A549 (cell line): ENCODE measurements around the gene DNAJB14. TPM values are rescaled to one million over a fixed set of nuclear protein-coding genes. Genes with fewer than 3 reads are reported as not detected.

Experiments
- ATAC-seq, 2 experiments: fragments of 200-7000 bp in 1 of 2; fragments of >200 bp in 1 of 2; cut with Nextera tagmentation in 1 of 2; cut with Tn5 transposase in 1 of 2; 3 replicates each; pipeline versions ENCODE4 v1.8.0 to v1.9.1; 2018 to 2020; ENCODE audit warnings: mild to moderate bottlenecking in 1 of 2, moderate library complexity in 1 of 2
- CTCF ChIA-PET: fragments of 300-600 bp; sonication (Branson Sonifier 250); formaldehyde crosslinking; extraction: SDS; loops from one replicate; lab custom pipeline; 2021; ENCODE audit warnings: antibody characterized with exemption, inconsistent platforms; lab: Yijun Ruan, JAX
- POLR2A ChIA-PET: fragments of 350-600 bp; formaldehyde crosslinking; extraction: SDS; loops from one replicate; lab custom pipeline; 2021; ENCODE audit warnings: antibody characterized with exemption, inconsistent platforms; lab: Yijun Ruan, JAX
- DNase-seq, 2 experiments: peaks; one replicate each; pipeline versions ENCODE4 v3.0.0 to v3.0.0-alpha.2; 2011 to 2016; ENCODE audit warnings: low read depth in 1 of 2, low spot score in 1 of 2
- FAIRE-seq: peaks from 2 replicates; lab custom pipeline; 2011; peaks lifted over from hg19 to GRCh38; lab: Jason Lieb, UNC
- H3K27ac ChIP-seq, 2 experiments: fragments of >200 bp; sonication (Bioruptor Twin); formaldehyde crosslinking; 3 replicates each; pipeline ENCODE4 v1.5.1; 2016 to 2017
- H3K4me1 ChIP-seq: fragments of >200 bp; sonication (Bioruptor Twin); formaldehyde crosslinking; 3 replicates; pipeline ENCODE4 v1.6.1; 2016
- H3K4me2 ChIP-seq: fragments of >200 bp; sonication (Bioruptor Twin); formaldehyde crosslinking; 3 replicates; pipeline ENCODE4 v1.6.1; 2016
- H3K4me3 ChIP-seq: fragments of >200 bp; sonication (Bioruptor Twin); formaldehyde crosslinking; 3 replicates; pipeline ENCODE4 v1.5.1; 2016
- H3K9me3 ChIP-seq: fragments of >200 bp; sonication (Bioruptor Twin); formaldehyde crosslinking; 3 replicates; pipeline ENCODE4 v1.6.1; 2016
- ATOH8 ChIP-seq: fragments of 250-450 bp; sonication (Bioruptor Pico); IDR thresholded peaks from 2 replicates; pipeline ENCODE4 v1.5.0; 2020; ENCODE audit warnings: low read depth, mild to moderate bottlenecking, moderate library complexity
- BCL3 ChIP-seq: fragments of >200 bp; sonication (Bioruptor Twin); formaldehyde crosslinking; IDR thresholded peaks from 3 replicates; pipeline ENCODE4 v1.6.1; 2016
- BHLHE40 ChIP-seq: IDR thresholded peaks from 2 replicates; pipeline ENCODE4 v1.6.1; 2012; ENCODE audit warnings: low read depth, low read length, inconsistent platforms
- CBX2 ChIP-seq: fragments of 200-600 bp; sonication (generic); IDR thresholded peaks from 2 replicates; pipeline ENCODE4 v1.6.1; 2016; ENCODE audit warnings: low read depth, mild to moderate bottlenecking, borderline replicate concordance
- ELK1 ChIP-seq: fragments of 150-350 bp; IDR thresholded peaks from 2 replicates; pipeline ENCODE4 v1.6.1; 2014; ENCODE audit warnings: low read depth, mild to moderate bottlenecking, low read length
- FOSB ChIP-seq: fragments of 250-450 bp; sonication (Bioruptor Pico); IDR thresholded peaks from 2 replicates; pipeline ENCODE4 v1.5.0; 2020; ENCODE audit warnings: mild to moderate bottlenecking, moderate library complexity
- FOSL2 ChIP-seq, 2 experiments: fragments of 450-650 bp in 1 of 2; fragments of >200 bp in 1 of 2; sonication (Bioruptor Twin) in 1 of 2; formaldehyde crosslinking; IDR thresholded peaks; 2 replicates each; pipeline versions ENCODE4 v1.5.0 to v1.6.1; 2016 to 2020; ENCODE audit warnings: mild to moderate bottlenecking in 1 of 2, moderate library complexity in 1 of 2
- HES2 ChIP-seq: fragments of >200 bp; sonication (Bioruptor Twin); formaldehyde crosslinking; IDR thresholded peaks from 2 replicates; pipeline ENCODE4 v1.6.1; 2016
- JUNB ChIP-seq: fragments of >200 bp; sonication (Bioruptor Twin); formaldehyde crosslinking; IDR thresholded peaks from 2 replicates; pipeline ENCODE4 v1.6.1; 2016
- MYC ChIP-seq: IDR thresholded peaks from 2 replicates; pipeline ENCODE4 v1.6.1; 2012; ENCODE audit warnings: mild to moderate bottlenecking, inconsistent platforms, low read length, improper control_type of control experiment, borderline replicate concordance
- NR3C1 ChIP-seq: fragments of >200 bp; sonication (Bioruptor Twin); formaldehyde crosslinking; IDR thresholded peaks from 3 replicates; pipeline ENCODE4 v1.6.1; 2017
- PBX3 ChIP-seq: IDR thresholded peaks from 2 replicates; pipeline ENCODE4 v1.6.1; 2012
- POLR2A ChIP-seq: IDR thresholded peaks from 2 replicates; pipeline ENCODE4 v1.6.1; 2012; ENCODE audit warnings: mild to moderate bottlenecking, low read length
- RAD21 ChIP-seq, 2 experiments: fragments of >200 bp in 1 of 2; sonication (Bioruptor Twin) in 1 of 2; formaldehyde crosslinking in 1 of 2; IDR thresholded peaks in 1 of 2; conservative IDR thresholded peaks in 1 of 2; 2 replicates in 1 of 2; 3 replicates in 1 of 2; pipeline ENCODE4 v1.6.1; 2012 to 2018; ENCODE audit warnings: inconsistent platforms in 1 of 2
- USF2 ChIP-seq: fragments of 450-650 bp; IDR thresholded peaks from 2 replicates; pipeline ENCODE4 v1.6.1; 2014; ENCODE audit warnings: antibody characterized with exemption
- ZSCAN20 ChIP-seq: fragments of 250-450 bp; sonication (Bioruptor Pico); IDR thresholded peaks from 2 replicates; pipeline ENCODE4 v1.8.0; 2022; ENCODE audit warnings: mild to moderate bottlenecking, moderate library complexity
- WGBS: methylation state at CpG from one replicate; pipeline ENCODE4 v1.1.6; 2017; ENCODE audit errors: missing lambda C conversion rate; 5-methylcytosine and 5-hydroxymethylcytosine counted together
- polyA plus RNA-seq, 4 experiments: library from polyadenylated mRNA; depleted of rRNA in 3 of 4; stranded (reverse); fragments of >200 nt; fragmentation: RNase III in 1 of 4; extraction: RNeasy Plus Mini Kit Qiagen cat#74134 plus additional on column Dnase treatment in 1 of 4; gene quantifications; 2 replicates in 3 of 4; 3 replicates in 1 of 4; pipeline ENCODE4 v1.2.3, GENCODE V29; 2011 to 2017

DNAJB14 gene
- polyA plus RNA-seq, 2 of the 4 experiments (the other 2 are of a cell fraction): 22.8 to 34.0 TPM

GRCh38 chr4:99894161-99894997 lies 52.0 kb downstream of the DNAJB14 start, which contains the start of gene LAMTOR3 (continued):
- TF ChIP-seq USF2: peak; percentile 62
- no peak for TF ChIP-seq ELK1
- 0 out of 2 replicates have a peak, but pooled peaks have one; percentile 12 for TF ChIP-seq POLR2A
- TF ChIP-seq, all 56 proteins: peak for 5

- Histone ChIP-seq H3K9me3 (no peaks in the 10 kb centered on the region), H3K4me1 (peaks cover 6% of the 10 kb centered on the region; the same call in 1 of the 3 replicates), H3K4me2 (peak overlapping the region; percentile 98), H3K4me3 (peak overlapping the region; percentile 79), H3K27ac (peak overlapping the region; percentile 78 to 91)
- TF ChIP-seq CBX2 (no peak), RAD21 (conservative IDR thresholded peaks at IDR 0.05 in 1 of 2, IDR thresholded peaks at IDR 0.05 in 1 of 2) (no peak)
- DNase-seq (peak; percentile 0 to 2), FAIRE-seq (no peak), ATAC-seq (no peak; a peak in 1 of 6 replicates)
- 3% methylated on average over 6 of the region's 12 CpGs for WGBS
- POLR2A ChIA-PET: interaction anchor here (1.4 to 2.1 kb wide), 4 partner anchors 52 to 330 kb away, joined by 11 to 15 read pairs (median 12); partner anchors contain the start of genes DNAJB14, H2AZ1 and TRMT10A
- CTCF ChIA-PET: interaction anchor here (2.1 kb wide), 1 partner anchor 55 kb away, joined by 7 read pairs; no protein-coding TSS in a partner anchor
Measured at GRCh38 chr4:99893839-99894160, 52.6 kb downstream of the DNAJB14 start.

- DNase-seq: no peak
- 95% methylated on average over 8 of the region's 8 CpGs for WGBS
- no peaks in the 10 kb centered on the region for H3K9me3 ChIP-seq
- peak overlapping the region; percentile 98 for H3K4me2 ChIP-seq
- H3K4me1 ChIP-seq: peaks cover 6% of the 10 kb centered on the region; the same call in 1 of the 3 replicates
- TF ChIP-seq NR3C1 (no peak), ZSCAN20 (CRISPR knock-in tag) (no peak), JUNB (no peak), FOSB (CRISPR knock-in tag) (no peak), MYC (no peak), FOSL2 (IDR thresholded peaks at IDR 0.05) (no peak), FOSL2 (CRISPR knock-in tag; IDR thresholded peaks at IDR 0.05) (no peak), PBX3 (no peak), BHLHE40 (no peak), HES2 (no peak), ATOH8 (CRISPR knock-in tag) (no peak), BCL3 (no peak)
- ChIA-PET POLR2A (interaction anchor here (2.1 kb wide), 1 partner anchor 330 kb away, joined by 15 read pairs; the partner anchor contains the start of gene TRMT10A), CTCF (no interaction called here)
- no peak for FAIRE-seq
- H3K4me3 ChIP-seq: peak overlapping the region; percentile 79
- no peak overlapping the region; a peak in 1 of 6 replicates for H3K27ac ChIP-seq
- ATAC-seq: no peak
Measured at GRCh38 chr4:99893029-99893428, 53.4 kb downstream of the DNAJB14 start.
